ENCODE results near the gene HNRNPU. TPM values are rescaled to one million over a fixed set of nuclear protein-coding genes. Genes with fewer than 3 reads are reported as not detected.
A peak's percentile ranks its signal among the peaks of the same experiment; 100 is the strongest.

Gene HNRNPU
- total and polyA plus RNA-seq, 2 experiments from 2014 or later, result 422 to 687 TPM

- Mint-ChIP-seq H3K4me3 (no peak overlapping the region), H3K27me3 (ENCODE audit: insufficient read depth, low read depth, poor library complexity) (peaks cover 3% of the 10 kb centered on the region), H3K9me3 (no peaks in the 10 kb centered on the region), H3K4me1 (peaks cover 18% of the 10 kb centered on the region), H3K27ac (no peak overlapping the region), H3K36me3 (ENCODE audit: low read depth) (peaks cover 97% of the 10 kb centered on the region)
- TF ChIP-seq EZH2phosphoT487 (IDR thresholded peaks at IDR 0.05; ENCODE audit: unreplicated experiment) (no peak), ETS1 (IDR thresholded peaks at IDR 0.05) (no peak), JUNB (IDR thresholded peaks at IDR 0.05; ENCODE audit: unreplicated experiment) (no peak)
- no peak for ATAC-seq
- H3K79me2 ChIP-seq (replicated peaks; ENCODE audit: insufficient read depth), result peaks cover 67% of the 10 kb centered on the region
- H3K27me3 ChIP-seq (ENCODE audit: insufficient read depth), result no peaks in the 10 kb centered on the region
- H2AFZ ChIP-seq, result no peak overlapping the region
- H3K36me3 ChIP-seq (ENCODE audit: insufficient read depth), result peaks cover 86% of the 10 kb centered on the region
- no peaks in the 10 kb centered on the region for H3K9me2 ChIP-seq (ENCODE audit: insufficient read depth)
- H4K20me1 ChIP-seq (replicated peaks; ENCODE audit: insufficient read depth), result peaks cover 59% of the 10 kb centered on the region
- no peaks in the 10 kb centered on the region for H3K4me1 ChIP-seq (ENCODE audit: insufficient read depth)
- no peak overlapping the region for H3K27ac ChIP-seq (ENCODE audit: low read depth)
- no peak overlapping the region for H3K4me2 ChIP-seq
- no peak for DNase-seq (ENCODE audit: low spot score)
- H3F3A ChIP-seq (replicated peaks; ENCODE audit: low read depth), result peaks cover 28% of the 10 kb centered on the region
- H3K4me3 ChIP-seq, result no peak overlapping the region
Observed at GRCh38 chr1:244852694-244853093, 11.6 kb downstream of the HNRNPU start.

- Histone ChIP-seq H3K4me2 (no peak overlapping the region), H3K27me3 (ENCODE audit: insufficient read depth) (no peaks in the 10 kb centered on the region), H2AFZ (no peak overlapping the region), H3K79me2 (replicated peaks; ENCODE audit: insufficient read depth) (peaks cover 57% of the 10 kb centered on the region), H3K27ac (ENCODE audit: low read depth) (peak overlapping the region; percentile 6; the same call in 1 of the 2 replicates), H4K20me1 (replicated peaks; ENCODE audit: insufficient read depth) (peaks cover 51% of the 10 kb centered on the region), H3F3A (replicated peaks; ENCODE audit: low read depth) (peaks cover 20% of the 10 kb centered on the region; the same call in 1 of the 2 replicates), H3K4me1 (ENCODE audit: insufficient read depth) (no peaks in the 10 kb centered on the region), H3K4me3 (no peak overlapping the region), H3K9me2 (ENCODE audit: insufficient read depth) (no peaks in the 10 kb centered on the region), H3K36me3 (ENCODE audit: insufficient read depth) (peaks cover 84% of the 10 kb centered on the region)
- Mint-ChIP-seq H3K36me3 (ENCODE audit: low read depth) (peaks cover 97% of the 10 kb centered on the region), H3K9me3 (no peaks in the 10 kb centered on the region), H3K27me3 (ENCODE audit: insufficient read depth, low read depth, poor library complexity) (no peaks in the 10 kb centered on the region), H3K4me3 (no peak overlapping the region), H3K4me1 (peaks cover 11% of the 10 kb centered on the region), H3K27ac (no peak overlapping the region; the same call in 1 of the 2 replicates)
- DNase-seq (ENCODE audit: low spot score), result no peak
- no peak for ATAC-seq
- no peak for TF ChIP-seq EZH2 (IDR thresholded peaks at IDR 0.05; ENCODE audit: low read depth, unreplicated experiment)
- TF ChIP-seq POLR2AphosphoS5 (IDR thresholded peaks at IDR 0.05; ENCODE audit: low read depth), result no peak
- no peak for TF ChIP-seq CTCF (conservative IDR thresholded peaks at IDR 0.05; ENCODE audit: low read depth in 2 of 2)
- no peak for TF ChIP-seq ZNF331 (CRISPR knock-in tag; IDR thresholded peaks at IDR 0.05; ENCODE audit: low read depth)
- no peak for TF ChIP-seq NANOG (IDR thresholded peaks at IDR 0.05; ENCODE audit: borderline replicate concordance)
- no peak for TF ChIP-seq STAT1 (IDR thresholded peaks at IDR 0.05; ENCODE audit: unreplicated experiment)
- TF ChIP-seq JUNB (IDR thresholded peaks at IDR 0.05; ENCODE audit: unreplicated experiment), result no peak
- TF ChIP-seq ZNF114 (CRISPR knock-in tag; IDR thresholded peaks at IDR 0.05), result no peak
- TF ChIP-seq REST (IDR thresholded peaks at IDR 0.05; ENCODE audit: unreplicated experiment), result no peak
Observed at GRCh38 chr1:244851546-244852231, 12.7 kb downstream of the HNRNPU start.

All from GM23338 (cell line).